DND-41 (cell line): ENCODE data around the gene RABGGTB.
"Not testable (repeated sequence)": the region's sequence is repeated elsewhere in the genome, so short reads cannot be mapped to it uniquely, and the experiment has no call there.

Source experiments
- ATAC-seq: fragments of 200-7000 bp; cut with Tn5 transposase; 3 replicates; pipeline ENCODE4 v1.9.1; 2021; ENCODE audit warnings: low read depth; ENCODE audit not compliant: insufficient read depth
- DNase-seq: peaks from one replicate; pipeline ENCODE4 v3.0.0-alpha.2; 2020
- H2AFZ ChIP-seq: 2 replicates; pipeline ENCODE4 v1.6.0; 2012; ENCODE audit warnings: low read depth, low read length
- H3K27ac ChIP-seq: 2 replicates; pipeline ENCODE4 v1.5.1; 2012; ENCODE audit warnings: low read length, inconsistent platforms
- H3K27me3 ChIP-seq: fragments of 200-600 bp; sonication (generic); 2 replicates; pipeline ENCODE4 v1.6.0; 2012; ENCODE audit warnings: low read length, mild to moderate bottlenecking, inconsistent platforms; ENCODE audit not compliant: insufficient read depth, poor library complexity
- H3K36me3 ChIP-seq: 2 replicates; pipeline ENCODE4 v1.5.1; 2012; ENCODE audit warnings: low read length, inconsistent platforms; ENCODE audit not compliant: insufficient read depth
- H3K4me1 ChIP-seq: 2 replicates; pipeline ENCODE4 v1.5.1; 2012; ENCODE audit warnings: mild to moderate bottlenecking, low read length; ENCODE audit not compliant: insufficient read depth
- H3K4me2 ChIP-seq: 2 replicates; pipeline ENCODE4 v1.6.0; 2012; ENCODE audit warnings: mild to moderate bottlenecking, moderate library complexity, low read length, inconsistent platforms; ENCODE audit not compliant: insufficient read depth
- H3K4me3 ChIP-seq, 2 experiments: fragments of 200-600 bp in 1 of 2; shearing (Covaris generic) in 1 of 2; 2 replicates each; pipeline ENCODE4 v1.5.1; 2012 to 2016; ENCODE audit warnings: inconsistent platforms in 2 of 2, low read length in 2 of 2, mild to moderate bottlenecking in 2 of 2, low read depth in 1 of 2, moderate library complexity in 1 of 2
- H3K79me2 ChIP-seq: 2 replicates; pipeline ENCODE4 v1.6.0; 2012; ENCODE audit warnings: low read length, inconsistent platforms; ENCODE audit not compliant: insufficient read depth
- H3K9ac ChIP-seq: 2 replicates; pipeline ENCODE4 v1.6.0; 2012; ENCODE audit warnings: low read depth, mild to moderate bottlenecking, inconsistent platforms, low read length, moderate library complexity
- H3K9me3 ChIP-seq: 2 replicates; pipeline ENCODE4 v1.5.1; 2012; ENCODE audit warnings: low read length, moderate library complexity, mild to moderate bottlenecking, inconsistent platforms; ENCODE audit not compliant: insufficient read depth, severe bottlenecking
- H4K20me1 ChIP-seq: 2 replicates; pipeline ENCODE4 v1.6.0; 2012; ENCODE audit warnings: low read length; ENCODE audit not compliant: insufficient read depth
- CTCF ChIP-seq: IDR thresholded peaks from 2 replicates; pipeline ENCODE4 v1.5.1; 2012; ENCODE audit warnings: borderline replicate concordance, low read length, moderate library complexity, mild to moderate bottlenecking; ENCODE audit not compliant: poor library complexity, severe bottlenecking; ENCODE audit errors: extremely low read depth
- EZH2 ChIP-seq: IDR thresholded peaks from 3 replicates; pipeline ENCODE4 v1.6.1; 2012; ENCODE audit warnings: borderline replicate concordance, low read depth, mild to moderate bottlenecking, moderate library complexity, low read length, inconsistent platforms; ENCODE audit not compliant: severe bottlenecking

RABGGTB gene

GRCh38 chr1:75811211-75811981, 25.3 kb downstream of the RABGGTB start:
- Histone ChIP-seq H3K4me3 (no peak overlapping the region), H2AFZ (no peak overlapping the region), H3K79me2 (no peaks in the 10 kb centered on the region), H3K4me1 (no peaks in the 10 kb centered on the region), H3K27me3 (no peaks in the 10 kb centered on the region), H3K27ac (no peak overlapping the region), H3K9ac (no peak overlapping the region), H3K9me3 (no peaks in the 10 kb centered on the region), H4K20me1 (no peaks in the 10 kb centered on the region), H3K36me3 (no peaks in the 10 kb centered on the region), H3K4me2 (no peak overlapping the region)
- TF ChIP-seq CTCF: no peak
- no peak for TF ChIP-seq EZH2
- DNase-seq (no peak), ATAC-seq (no peak)

GRCh38 chr1:75812065-75812464, 26.0 kb downstream of the RABGGTB start:
- Histone ChIP-seq H4K20me1 (no peaks in the 10 kb centered on the region), H3K4me2 (no peak overlapping the region), H3K4me3 (no peak overlapping the region), H3K79me2 (no peaks in the 10 kb centered on the region), H3K9me3 (no peaks in the 10 kb centered on the region), H3K9ac (no peak overlapping the region), H3K4me1 (no peaks in the 10 kb centered on the region), H3K27me3 (no peaks in the 10 kb centered on the region), H2AFZ (no peak overlapping the region), H3K27ac (no peak overlapping the region), H3K36me3 (no peaks in the 10 kb centered on the region)
- ATAC-seq (no peak), DNase-seq (no peak)
- TF ChIP-seq CTCF (no peak), EZH2 (no peak)

GRCh38 chr1:75823596-75823995, 37.5 kb downstream of the RABGGTB start:
- H3K4me3 ChIP-seq, H3K79me2 ChIP-seq, ATAC-seq, H3K27me3 ChIP-seq, H3K4me2 ChIP-seq, H3K4me1 ChIP-seq, H3K9me3 ChIP-seq, DNase-seq, H4K20me1 ChIP-seq, H3K27ac ChIP-seq, H2AFZ ChIP-seq, H3K36me3 ChIP-seq, H3K9ac ChIP-seq: not testable (repeated sequence)

GRCh38 chr1:75836528-75837100, 50.6 kb downstream of the RABGGTB start:
- Histone ChIP-seq H3K4me3 (no peak overlapping the region), H3K36me3 (no peaks in the 10 kb centered on the region), H4K20me1 (no peaks in the 10 kb centered on the region), H3K4me1 (no peaks in the 10 kb centered on the region), H3K79me2 (no peaks in the 10 kb centered on the region), H3K9me3 (no peaks in the 10 kb centered on the region), H3K9ac (no peak overlapping the region), H2AFZ (no peak overlapping the region), H3K4me2 (no peak overlapping the region), H3K27me3 (no peaks in the 10 kb centered on the region), H3K27ac (no peak overlapping the region)
- no peak for ATAC-seq
- TF ChIP-seq EZH2 (no peak), CTCF (no peak)
- DNase-seq: no peak
